Left ventricle myocardium inferior (tissue), 1 donor: Measurements from ENCODE around the gene HHIPL1. TPM values are rescaled to one million over a fixed set of nuclear protein-coding genes. Genes with fewer than 3 reads are reported as not detected.

Source experiments
- DNase-seq: peaks from one replicate; pipeline ENCODE4 v3.0.0-alpha.2; 2020
- H3K27ac ChIP-seq: fragments of 200-600 bp; replicated peaks from 2 replicates; pipeline ENCODE4 v1.8.0; 2021
- H3K27me3 ChIP-seq: fragments of 200-600 bp; 2 replicates; pipeline ENCODE4 v1.8.0; 2021; ENCODE audit warnings: low read depth
- H3K36me3 ChIP-seq: fragments of 200-600 bp; 2 replicates; pipeline ENCODE4 v1.8.0; 2021
- H3K4me1 ChIP-seq: fragments of 200-600 bp; 2 replicates; pipeline ENCODE4 v1.8.0; 2021
- H3K4me3 ChIP-seq: fragments of 200-600 bp; 2 replicates; pipeline ENCODE4 v1.8.0; 2021; ENCODE audit warnings: mild to moderate bottlenecking, moderate library complexity
- H3K9me3 ChIP-seq: fragments of 200-600 bp; replicated peaks from 2 replicates; pipeline ENCODE4 v1.8.0; 2021
- CTCF ChIP-seq: fragments of 200-600 bp; IDR thresholded peaks from 2 replicates; pipeline ENCODE4 v1.8.0; 2021; ENCODE audit warnings: antibody characterized with exemption, mild to moderate bottlenecking, borderline replicate concordance
- intact Hi-C: fragments of 100-400 bp; cut with micrococcal nuclease; formaldehyde crosslinking; loops from one replicate; pipeline ENCODE4 v1.11.0; 2022
- total RNA-seq: library from RNA; stranded (reverse); fragmentation: NEBNext Ultra II Directional; extraction: Animal tissue kit (Norgen Biotek cat#: 25700); gene quantifications from one replicate; pipeline ENCODE4 v1.2.1, GENCODE V29; 2021
- donor health status: DM: no; HTN: yes; CAD: no; lungs with severe emphysema.

The HHIPL1 gene
- total RNA-seq, 1 donor from 2014 or later, result 1.2 TPM

- Histone ChIP-seq H3K36me3 (no peaks in the 10 kb centered on the region), H3K27me3 (peaks cover 18% of the 10 kb centered on the region), H3K27ac (no peak overlapping the region), H3K4me3 (no peak overlapping the region), H3K9me3 (peaks cover 20% of the 10 kb centered on the region), H3K4me1 (peaks cover 26% of the 10 kb centered on the region)
- intact Hi-C loops, result no loop called here
- DNase-seq, result no peak
- no peak for TF ChIP-seq CTCF
These were observed 35.1 kb downstream of the HHIPL1 start for GRCh38 chr14:99679996-99680395.

GRCh38 chr14:99681101-99681831 is 36.3 kb downstream of the HHIPL1 start:
- TF ChIP-seq CTCF, result no peak
- Histone ChIP-seq H3K4me1 (peaks cover 26% of the 10 kb centered on the region), H3K27me3 (peaks cover 6% of the 10 kb centered on the region), H3K9me3 (peaks cover 20% of the 10 kb centered on the region), H3K4me3 (no peak overlapping the region), H3K27ac (no peak overlapping the region), H3K36me3 (no peaks in the 10 kb centered on the region)
- intact Hi-C loops, result no loop called here
- DNase-seq, result no peak

GRCh38 chr14:99681832-99682148 is 36.9 kb downstream of the HHIPL1 start:
- Histone ChIP-seq H3K4me3 (no peak overlapping the region), H3K9me3 (peaks cover 20% of the 10 kb centered on the region), H3K4me1 (peaks cover 26% of the 10 kb centered on the region), H3K27ac (no peak overlapping the region), H3K36me3 (no peaks in the 10 kb centered on the region), H3K27me3 (peaks cover under 1% of the 10 kb centered on the region)
- intact Hi-C loops, result no loop called here
- TF ChIP-seq CTCF, result no peak
- DNase-seq, result no peak

- H3K27me3 ChIP-seq, result no peaks in the 10 kb centered on the region
- peak; percentile 96 for TF ChIP-seq CTCF
- H3K4me3 ChIP-seq, result peak overlapping the region; percentile 79
- peaks cover 16% of the 10 kb centered on the region for H3K4me1 ChIP-seq
- intact Hi-C loops, result no loop called here
- DNase-seq, result peak; percentile 83
- peak overlapping the region; percentile 69 for H3K27ac ChIP-seq
- no peaks in the 10 kb centered on the region for H3K36me3 ChIP-seq
- peaks cover 12% of the 10 kb centered on the region for H3K9me3 ChIP-seq
These were observed 38.1 kb downstream of the HHIPL1 start for GRCh38 chr14:99682809-99683618.

- intact Hi-C loops, result no loop called here
- H3K36me3 ChIP-seq, result no peaks in the 10 kb centered on the region
- peak; percentile 100 for DNase-seq
- H3K9me3 ChIP-seq, result peaks cover 4% of the 10 kb centered on the region
- peak within 1 kb of the TSS; percentile 84 for H3K27ac ChIP-seq
- H3K4me1 ChIP-seq, result peaks cover 16% of the 10 kb centered on the region
- H3K27me3 ChIP-seq, result no peaks in the 10 kb centered on the region
- peak within 1 kb of the TSS; percentile 79 for H3K4me3 ChIP-seq
- TF ChIP-seq CTCF, result no peak
These were observed 38.9 kb downstream of the HHIPL1 start, which contains the start of gene CYP46A1 for GRCh38 chr14:99683619-99684409. Gene CYP46A1 (plus strand): TSS chr14:99684298. CDS start chr14:99684418, 120 bp downstream.
